GM18907 (cell line): ENCODE data around the gene SUGCT.
A peak's percentile ranks its signal among the peaks of the same experiment; 100 is the strongest.
"Not testable (repeated sequence)": the region's sequence is repeated elsewhere in the genome, so short reads cannot be mapped to it uniquely, and the experiment has no call there.

Source experiments
- ATAC-seq: cut with Tn5 transposase; IDR thresholded peaks from one replicate; pipeline ENCODE4 v1.9.1; 2021; ENCODE audit warnings: mild to moderate bottlenecking, moderate library complexity; ENCODE audit not compliant: unreplicated experiment

The SUGCT gene

GRCh38 chr7:40647719-40648118 lies 512.9 kb downstream of the SUGCT start:
- no peak for ATAC-seq

GRCh38 chr7:40649247-40649646 lies 514.4 kb downstream of the SUGCT start:
- no peak for ATAC-seq

- not testable (repeated sequence) for ATAC-seq
Measured at GRCh38 chr7:40650903-40651302, 516.1 kb downstream of the SUGCT start.

- no peak for ATAC-seq
Measured at GRCh38 chr7:40654171-40654570, 519.4 kb downstream of the SUGCT start.

DNA sequence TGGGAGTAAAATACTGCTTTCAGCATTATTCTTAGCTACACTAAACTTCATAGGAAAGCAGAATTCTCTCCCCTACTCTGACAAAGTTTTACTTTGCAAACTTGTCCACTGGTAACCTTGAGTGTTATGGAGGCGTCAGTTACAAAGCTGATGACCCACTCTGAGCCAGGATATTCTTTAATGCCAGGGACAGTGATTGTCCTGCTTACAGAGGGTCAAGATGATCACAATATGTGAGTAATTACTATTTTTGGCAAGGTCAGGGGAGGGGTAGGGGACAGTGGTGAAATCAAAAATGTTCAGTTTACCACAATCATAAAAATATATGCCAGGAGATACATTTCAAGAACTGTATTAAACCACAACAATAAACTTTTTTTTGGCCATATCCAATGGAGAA lies 520.6 kb downstream of the SUGCT start:
- no peak for ATAC-seq

GRCh38 chr7:40656349-40656748 lies 521.5 kb downstream of the SUGCT start:
- ATAC-seq = no peak

DNA sequence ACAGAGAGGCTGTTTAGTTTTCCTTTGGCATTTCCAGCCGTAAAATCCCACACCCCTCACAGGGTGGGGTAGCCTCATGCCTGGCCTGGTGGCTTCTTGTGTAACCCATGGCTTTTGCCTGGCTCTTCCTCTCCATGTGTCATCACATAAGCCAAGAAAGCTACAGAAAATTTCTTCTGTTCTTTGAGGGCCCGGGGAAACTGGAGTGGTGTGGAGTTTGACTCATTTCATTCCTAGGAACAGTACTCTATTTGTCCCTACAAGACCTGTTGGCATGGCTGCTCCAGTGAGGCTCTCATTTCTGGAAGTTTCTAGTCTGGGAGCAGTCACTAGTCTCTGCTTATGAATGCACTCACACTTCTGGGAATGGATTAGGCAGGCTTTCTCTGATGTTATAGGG lies 523.9 kb downstream of the SUGCT start:
- ATAC-seq = no peak

DNA sequence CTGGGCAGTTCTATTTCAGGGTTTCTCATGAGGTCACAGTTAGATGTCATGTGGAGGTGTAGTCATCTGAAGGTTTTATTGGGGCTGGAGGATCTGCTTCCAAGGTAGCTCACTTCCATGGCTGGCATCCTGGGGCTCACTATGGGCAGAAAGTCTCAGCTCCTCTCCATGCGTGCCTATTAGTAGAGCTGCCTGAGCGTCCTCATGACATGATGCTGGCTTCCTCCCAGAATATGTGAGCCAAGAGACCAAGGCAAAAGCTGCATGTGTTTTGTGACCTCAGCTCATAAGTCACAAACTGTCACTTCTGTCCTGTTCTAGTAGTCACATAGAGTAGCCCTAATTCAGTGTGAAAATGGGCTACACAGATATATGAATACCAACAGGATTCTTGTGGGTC lies 524.4 kb downstream of the SUGCT start:
- no peak for ATAC-seq

- no peak for ATAC-seq
Measured at GRCh38 chr7:40673285-40673684, 538.5 kb downstream of the SUGCT start.

- no peak for ATAC-seq
Measured at GRCh38 chr7:40674316-40674715, 539.5 kb downstream of the SUGCT start.

- no peak for ATAC-seq
Measured at GRCh38 chr7:40675741-40676140, 540.9 kb downstream of the SUGCT start.

DNA sequence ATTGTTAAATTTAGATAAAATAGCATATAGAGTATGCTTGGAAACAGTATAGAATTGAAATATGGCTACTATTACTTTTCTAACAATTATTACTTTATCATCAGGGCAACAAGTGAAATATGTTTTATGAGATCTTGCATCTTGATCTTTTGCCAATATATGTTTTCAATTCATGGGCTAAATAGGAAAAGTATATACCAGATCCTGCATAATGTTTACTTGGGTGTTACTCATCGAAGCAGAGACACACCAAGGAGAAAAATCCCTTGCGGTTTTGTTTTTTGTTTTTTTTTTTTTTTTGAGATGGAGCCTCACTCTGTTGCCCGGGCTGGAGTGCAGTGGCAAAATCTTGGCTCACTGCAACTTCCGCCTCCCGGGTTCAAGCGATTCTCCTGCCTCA lies 541.4 kb downstream of the SUGCT start:
- ATAC-seq = no peak

DNA sequence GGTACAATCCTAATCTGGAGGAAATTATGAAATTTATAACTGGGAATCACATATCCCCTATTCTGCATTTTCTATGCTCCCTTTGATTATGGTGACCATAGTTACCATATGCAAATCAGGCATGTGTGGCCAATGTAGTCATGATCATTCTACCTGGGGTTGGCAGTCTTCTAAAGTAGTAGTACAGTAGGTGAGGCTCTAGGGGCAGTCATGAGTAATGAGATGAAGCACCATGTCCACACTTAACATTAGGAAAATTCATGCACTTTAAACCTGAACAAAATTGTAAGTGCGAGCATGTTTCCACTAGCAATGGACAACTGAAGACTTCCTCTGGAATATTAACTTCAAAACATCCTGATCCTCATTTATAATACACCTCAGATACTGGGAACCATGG lies 545.9 kb downstream of the SUGCT start:
- ATAC-seq = peak; percentile 98

- no peak for ATAC-seq
Measured at GRCh38 chr7:40682696-40683095, 547.9 kb downstream of the SUGCT start.

DNA sequence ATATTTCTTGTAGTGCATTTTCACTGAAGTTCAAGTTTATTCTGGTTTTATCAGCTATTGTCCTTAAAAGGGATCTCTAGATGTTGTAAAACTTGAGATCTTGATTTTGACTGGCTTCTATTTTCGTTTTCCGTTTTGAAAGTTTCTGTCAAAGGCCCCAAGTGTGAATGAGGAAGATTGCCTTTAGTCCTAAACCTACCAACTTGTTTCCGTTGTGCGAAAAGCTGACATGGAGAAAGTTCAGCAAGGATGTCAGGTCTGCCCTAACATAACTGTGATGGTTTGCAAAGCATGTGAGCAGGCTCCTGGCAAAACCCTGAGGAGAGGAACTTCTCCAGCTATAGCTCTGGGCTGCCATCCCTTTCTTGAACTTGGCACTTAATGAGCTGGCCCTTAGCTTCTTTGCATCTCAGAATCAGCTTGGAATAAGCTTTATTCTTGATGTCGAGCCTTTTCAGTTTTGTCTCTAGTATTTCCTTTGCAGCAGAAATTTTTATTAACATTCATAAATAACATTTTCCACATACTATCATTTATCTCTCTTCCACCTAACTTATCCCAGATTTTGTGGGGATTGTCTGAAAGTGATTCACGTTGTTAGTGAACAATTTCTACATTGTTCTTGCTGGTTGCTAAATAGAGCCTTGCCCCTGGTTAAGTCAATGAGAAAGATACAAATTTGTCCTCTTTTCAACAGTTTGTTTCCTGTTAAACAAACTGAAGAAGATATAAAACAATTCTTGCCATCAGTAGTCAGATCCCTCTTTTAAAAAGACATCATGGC lies 559.4 kb downstream of the SUGCT start:
- ATAC-seq = no peak

- no peak for ATAC-seq
Measured at GRCh38 chr7:40694991-40695390, 560.2 kb downstream of the SUGCT start.

DNA sequence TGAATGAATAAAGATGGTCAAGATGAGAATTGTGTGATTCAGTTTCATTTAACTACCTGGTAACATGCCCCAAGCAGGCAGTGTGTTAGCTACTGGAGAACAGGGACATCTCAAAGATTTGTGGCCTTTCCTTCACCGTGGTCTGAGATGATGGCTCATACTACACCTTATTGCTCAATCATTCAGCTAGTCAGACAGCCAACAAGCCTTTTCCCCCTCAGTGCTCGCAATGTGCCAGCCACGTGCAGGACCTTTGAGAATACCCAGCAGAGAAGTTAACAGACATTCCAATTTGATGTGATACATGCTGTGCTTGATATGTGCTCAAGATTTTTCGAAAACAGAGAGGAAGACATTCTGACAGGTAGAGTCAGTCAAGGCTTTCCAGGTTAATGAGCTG lies 562.8 kb downstream of the SUGCT start:
- ATAC-seq = no peak

- no peak for ATAC-seq
Measured at GRCh38 chr7:40698214-40698920, 563.6 kb downstream of the SUGCT start.

DNA sequence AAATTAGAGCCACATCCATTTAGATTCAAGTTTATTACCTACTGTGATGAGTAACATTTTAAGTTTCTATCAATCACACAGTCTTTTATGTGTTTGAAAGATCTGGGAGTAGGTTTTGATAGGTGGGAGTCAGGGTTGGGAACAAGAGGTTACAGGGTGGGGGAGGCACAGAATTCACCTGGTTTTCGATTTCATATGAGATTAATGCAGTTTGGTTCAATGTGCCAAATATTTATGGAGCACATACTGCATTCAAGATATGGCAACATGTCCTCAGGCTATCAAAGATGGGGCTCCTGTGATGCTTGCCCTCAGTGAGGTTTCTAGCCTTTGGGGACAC lies 564.1 kb downstream of the SUGCT start:
- no peak for ATAC-seq

DNA sequence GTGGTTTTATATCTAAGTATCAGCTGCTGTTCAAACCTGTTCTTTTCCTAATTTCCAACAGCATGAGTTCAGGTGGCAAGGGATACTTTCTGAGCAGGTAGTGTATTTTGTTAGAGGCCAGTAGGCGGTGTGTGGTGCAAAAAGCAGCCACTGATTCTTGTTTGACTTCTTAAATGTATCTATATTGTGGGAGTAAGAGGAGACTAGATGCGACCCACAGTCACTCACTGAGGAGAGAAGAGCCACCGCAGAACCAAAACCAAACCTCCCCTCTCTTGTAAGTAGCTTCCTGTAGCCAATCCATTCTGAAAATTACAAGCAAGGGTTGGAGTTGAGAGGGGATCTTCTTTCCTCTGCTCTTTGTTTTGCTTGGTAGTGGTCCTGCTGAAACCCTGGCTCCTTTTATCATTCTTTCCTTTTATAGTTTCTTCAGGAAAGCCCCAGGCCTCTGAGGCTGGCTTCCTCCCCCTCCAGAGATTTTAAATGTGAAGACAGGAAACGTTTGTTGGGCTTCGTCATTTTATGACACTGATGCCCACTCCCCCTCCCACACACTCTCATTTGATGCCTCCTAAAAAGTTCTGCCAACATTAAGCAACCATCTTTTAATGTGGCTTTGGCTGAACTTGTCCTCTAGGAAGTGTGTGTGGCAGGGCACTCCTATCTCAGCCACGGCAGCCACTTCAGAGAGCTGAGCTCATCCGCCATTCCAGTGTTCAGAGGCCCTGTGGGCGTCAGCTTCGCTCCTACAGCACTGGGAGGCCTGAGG lies 566.0 kb downstream of the SUGCT start:
- ATAC-seq = no peak

GRCh38 chr7:40701836-40702551 lies 567.2 kb downstream of the SUGCT start:
- ATAC-seq = no peak
